Retinal pigment epithelial cell (primary cell): ENCODE data around the gene FER.

Source experiments
- DNase-seq: peaks from one replicate; pipeline ENCODE4 v3.0.0-alpha.2; 2010; ENCODE audit warnings: low read depth
- H3K4me3 ChIP-seq: 2 replicates; pipeline ENCODE4 v1.5.1; 2011; ENCODE audit warnings: mild to moderate bottlenecking, low read length, control low read depth, moderate library complexity
- CTCF ChIP-seq: conservative IDR thresholded peaks from 2 replicates; pipeline ENCODE4 v1.5.1; 2011; ENCODE audit warnings: low read depth, low read length, control low read depth, inconsistent platforms

The FER gene

GRCh38 chr5:109121225-109121624 lies 373.5 kb downstream of the FER start:
- H3K4me3 ChIP-seq, result no peak overlapping the region
- TF ChIP-seq CTCF, result no peak
- DNase-seq, result no peak

GRCh38 chr5:109125755-109126429 lies 378.2 kb downstream of the FER start:
- H3K4me3 ChIP-seq, result no peak overlapping the region
- peak; percentile 27 for DNase-seq
- no peak for TF ChIP-seq CTCF

- H3K4me3 ChIP-seq, result no peak overlapping the region
- no peak for TF ChIP-seq CTCF
- no peak for DNase-seq
These were observed 378.8 kb downstream of the FER start for GRCh38 chr5:109126481-109126880.

- no peak overlapping the region for H3K4me3 ChIP-seq
- no peak for TF ChIP-seq CTCF
- no peak for DNase-seq
These were observed 389.2 kb downstream of the FER start for GRCh38 chr5:109136906-109137305.

- peak; percentile 7 for TF ChIP-seq CTCF
- H3K4me3 ChIP-seq, result no peak overlapping the region
- DNase-seq, result no peak
These were observed 393.8 kb downstream of the FER start for GRCh38 chr5:109141222-109142200.

- no peak overlapping the region for H3K4me3 ChIP-seq
- DNase-seq, result no peak
- TF ChIP-seq CTCF, result no peak
These were observed 395.3 kb downstream of the FER start for GRCh38 chr5:109143031-109143430.
